B cell (primary cell): ENCODE data around the gene PARD3. TPM values are rescaled to one million over a fixed set of nuclear protein-coding genes. Genes with fewer than 3 reads are reported as not detected.

ENCODE experiments used
- ATAC-seq: fragments of 200-7000 bp; cut with Tn5 transposase; one replicate; pipeline ENCODE4 v1.10.0; 2021; ENCODE audit warnings: low read depth, mild to moderate bottlenecking, moderate number of reproducible peaks, moderate library complexity
- CTCF ChIA-PET: fragments of 350-600 bp; sonication (Branson Sonifier 250); formaldehyde crosslinking; loops from one replicate; lab custom pipeline; 2021; ENCODE audit warnings: antibody characterized with exemption, inconsistent platforms; lab: Charles Lee
- POLR2A ChIA-PET: fragments of 350-600 bp; sonication (Branson Sonifier 250); formaldehyde crosslinking; loops from one replicate; lab custom pipeline; 2021; ENCODE audit warnings: antibody characterized with exemption; lab: Charles Lee
- DNase-seq: peaks from one replicate; pipeline ENCODE4 v3.0.0; 2013
- H2AFZ ChIP-seq: 2 replicates; pipeline ENCODE4 v1.6.1; 2012; ENCODE audit warnings: mild to moderate bottlenecking, low read depth, low read length; ENCODE audit not compliant: insufficient read depth, poor library complexity, severe bottlenecking
- H3K27ac ChIP-seq, 2 donors: 1 replicate in 1 of 2; 2 replicates in 1 of 2; pipeline ENCODE4 v1.5.1; 2012 to 2013; ENCODE audit warnings: low read length in 2 of 2, mild to moderate bottlenecking in 2 of 2, moderate library complexity in 1 of 2
- H3K27me3 ChIP-seq, 4 experiments: fragments of 200-600 bp in 1 of 4; sonication (generic) in 1 of 4; replicated peaks in 1 of 4; 1 replicate in 2 of 4; 2 replicates in 2 of 4; pipeline versions ENCODE4 v1.6.1 to v1.7.0; 2013 to 2016; ENCODE audit warnings: low read length in 3 of 4, mild to moderate bottlenecking in 2 of 4, mixed read lengths in 1 of 4, moderate library complexity in 1 of 4; ENCODE audit not compliant: insufficient read depth in 4 of 4, control insufficient read depth in 3 of 4; ENCODE audit errors: control extremely low read depth in 1 of 4
- H3K36me3 ChIP-seq, 2 experiments: replicated peaks in 1 of 2; 1 replicate in 1 of 2; 2 replicates in 1 of 2; pipeline versions ENCODE4 v1.6.1 to v1.7.1; 2013; ENCODE audit warnings: low read length in 1 of 2; ENCODE audit not compliant: insufficient read depth in 2 of 2, control insufficient read depth in 1 of 2; ENCODE audit errors: control extremely low read depth in 1 of 2, extremely low read depth in 1 of 2
- H3K4me1 ChIP-seq, 2 donors: fragments of 200-600 bp in 1 of 2; sonication (generic) in 1 of 2; 1 replicate in 1 of 2; 2 replicates in 1 of 2; pipeline versions ENCODE4 v1.5.1 to v1.6.1; 2013 to 2017; ENCODE audit warnings: low read length in 2 of 2; ENCODE audit not compliant: control insufficient read depth in 2 of 2, insufficient read depth in 2 of 2
- H3K4me2 ChIP-seq: replicated peaks from 2 replicates; pipeline ENCODE3; 2012; ENCODE audit warnings: mild to moderate bottlenecking, low read depth, low read length; ENCODE audit not compliant: poor library complexity, severe bottlenecking
- H3K4me3 ChIP-seq, 5 experiments: fragments of 200-600 bp in 1 of 5; sonication (generic) in 1 of 5; 1 replicate in 3 of 5; 2 replicates in 2 of 5; pipeline versions ENCODE4 v1.5.1 to v1.7.0; 2011 to 2016; ENCODE audit warnings: low read length in 4 of 5, mild to moderate bottlenecking in 4 of 5, low read depth in 2 of 5, control low read depth in 1 of 5, moderate library complexity in 1 of 5; ENCODE audit not compliant: insufficient read depth in 1 of 5; ENCODE audit errors: control extremely low read depth in 1 of 5, extremely low read depth in 1 of 5
- H3K79me2 ChIP-seq: fragments of 200-600 bp; sonication (generic); one replicate; pipeline ENCODE4 v1.6.0; 2016; ENCODE audit warnings: low read length; ENCODE audit not compliant: control insufficient read depth, insufficient read depth
- H3K9ac ChIP-seq: fragments of 200-600 bp; sonication (generic); 2 replicates; pipeline ENCODE4 v1.6.1; 2017; ENCODE audit warnings: mild to moderate bottlenecking, low read length, moderate library complexity
- H3K9me3 ChIP-seq, 3 donors: one replicate each; pipeline versions ENCODE4 v1.6.1 to v1.7.1; 2013; ENCODE audit warnings: low read length in 2 of 3; ENCODE audit not compliant: control insufficient read depth in 2 of 3, insufficient read depth in 1 of 3; ENCODE audit errors: control extremely low read depth in 1 of 3
- H4K20me1 ChIP-seq: 2 replicates; pipeline ENCODE4 v1.6.0; 2012; ENCODE audit warnings: mild to moderate bottlenecking, low read length; ENCODE audit not compliant: insufficient read depth, control insufficient read depth, poor library complexity, severe bottlenecking
- H3K27ac Mint-ChIP-seq: one replicate; pipeline ENCODE4 v1.8.0; 2021; ENCODE audit warnings: mixed read lengths
- H3K27me3 Mint-ChIP-seq: one replicate; pipeline ENCODE4 v1.8.0; 2021; ENCODE audit warnings: mixed read lengths
- H3K4me1 Mint-ChIP-seq: one replicate; pipeline ENCODE4 v1.8.0; 2021; ENCODE audit warnings: mixed read lengths
- H3K4me3 Mint-ChIP-seq: one replicate; pipeline ENCODE4 v1.8.0; 2021; ENCODE audit warnings: mixed read lengths
- H3K9me3 Mint-ChIP-seq: one replicate; pipeline ENCODE4 v1.8.0; 2022; ENCODE audit warnings: mixed read lengths; ENCODE audit not compliant: insufficient read depth
- CTCF ChIP-seq: fragments of 200-600 bp; IDR thresholded peaks from one replicate; pipeline ENCODE4 v1.8.0; 2022; ENCODE audit warnings: antibody characterized with exemption, mild to moderate bottlenecking
- EZH2 ChIP-seq: IDR thresholded peaks from 2 replicates; pipeline ENCODE4 v1.6.1; 2012; ENCODE audit warnings: borderline replicate concordance, low read depth, mild to moderate bottlenecking, moderate library complexity, low read length; ENCODE audit not compliant: insufficient read depth, poor library complexity, severe bottlenecking
- WGBS: methylation state at CpG from one replicate; pipeline ENCODE4 v1.1.5; 2013; ENCODE audit warnings: missing lambda C conversion rate; ENCODE audit not compliant: insufficient coverage; 5-methylcytosine and 5-hydroxymethylcytosine counted together
- intact Hi-C: fragments of 100-400 bp; cut with micrococcal nuclease; formaldehyde crosslinking; loops from one replicate; pipeline ENCODE4 v1.10.0; 2022
- polyA plus RNA-seq: library from polyadenylated mRNA; depleted of rRNA; stranded (reverse); fragments of >200 nt; gene quantifications from 2 replicates; pipeline ENCODE4 v1.2.3, GENCODE V29; 2012
- total RNA-seq, 2 donors: library from RNA; stranded (reverse); fragments of 120-200 nt in 1 of 2; gene quantifications; 1 replicate in 1 of 2; 2 replicates in 1 of 2; pipeline versions ENCODE4 v1.2.3 to v1.2.4, GENCODE V29; 2013 to 2022

Gene PARD3
- total and polyA plus RNA-seq, 2 donors (not counting 1 experiment from before 2014, with no cell fraction given) = not detected

DNA sequence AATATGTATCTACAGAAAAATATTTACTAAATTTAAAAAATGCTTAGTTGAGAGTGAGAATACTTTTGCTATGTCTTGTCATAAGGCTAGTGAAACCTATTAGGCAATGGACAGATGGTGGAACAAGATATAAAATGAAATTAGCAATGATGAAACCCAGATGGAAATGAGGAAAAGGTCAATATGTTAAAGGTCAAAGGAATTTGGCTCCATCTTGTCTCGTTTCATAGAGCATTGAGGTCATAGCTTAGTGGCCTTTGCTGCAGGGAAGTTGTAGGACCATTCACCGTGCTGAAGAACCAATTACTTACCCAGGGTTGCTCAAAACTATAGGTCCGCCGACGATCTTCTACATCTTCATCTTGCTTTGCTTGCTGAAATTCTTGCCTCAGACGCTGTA is 683.9 kb downstream of the PARD3 start:
- Histone ChIP-seq H3K79me2 (no peaks in the 10 kb centered on the region), H3K4me3 (no peak overlapping the region), H3K27ac (no peak overlapping the region), H3K4me1 (no peaks in the 10 kb centered on the region), H3K27me3 (peaks cover 0 to 3% (median 0%) of the 10 kb centered on the region in 4 experiments), H4K20me1 (no peaks in the 10 kb centered on the region), H3K9me3 (peaks cover 0 to 7% (median 0%) of the 10 kb centered on the region in 3 donors), H2AFZ (no peak overlapping the region), H3K9ac (no peak overlapping the region), H3K4me2 (no peak overlapping the region), H3K36me3 (no peaks in the 10 kb centered on the region)
- TF ChIP-seq CTCF = no peak
- no peak for TF ChIP-seq EZH2
- DNase-seq = no peak
- intact Hi-C loops = no loop called here
- Mint-ChIP-seq H3K27me3 (no peaks in the 10 kb centered on the region), H3K9me3 (peaks cover 6% of the 10 kb centered on the region), H3K4me1 (no peaks in the 10 kb centered on the region), H3K27ac (no peak overlapping the region), H3K4me3 (no peak overlapping the region)
- WGBS = 87% methylated on average over 4 of the region's 6 CpGs
- CTCF ChIA-PET = no interaction called here
- POLR2A ChIA-PET = no interaction called here
- no peak for ATAC-seq

- no peak overlapping the region for H3K27ac ChIP-seq
- peaks cover 6% of the 10 kb centered on the region for H3K9me3 Mint-ChIP-seq
- no peak overlapping the region for H3K27ac Mint-ChIP-seq
- no peak overlapping the region for H3K4me3 ChIP-seq
- no peaks in the 10 kb centered on the region for H3K36me3 ChIP-seq
- TF ChIP-seq CTCF (no peak), EZH2 (no peak)
- ATAC-seq = no peak
- no peaks in the 10 kb centered on the region for H4K20me1 ChIP-seq
- H2AFZ ChIP-seq = no peak overlapping the region
- POLR2A ChIA-PET = no interaction called here
- no peak overlapping the region for H3K9ac ChIP-seq
- H3K27me3 Mint-ChIP-seq = no peaks in the 10 kb centered on the region
- CTCF ChIA-PET = no interaction called here
- no peak for DNase-seq
- H3K9me3 ChIP-seq = peaks cover 0 to under 1% (median 0%) of the 10 kb centered on the region in 3 donors
- no peaks in the 10 kb centered on the region for H3K4me1 Mint-ChIP-seq
- H3K79me2 ChIP-seq = no peaks in the 10 kb centered on the region
- no peak overlapping the region for H3K4me3 Mint-ChIP-seq
- H3K27me3 ChIP-seq = no peaks in the 10 kb centered on the region
- intact Hi-C loops = no loop called here
- H3K4me1 ChIP-seq = no peaks in the 10 kb centered on the region
- H3K4me2 ChIP-seq = no peak overlapping the region
- no CpG with 5 or more reads among the region's 1 CpG for WGBS
These were observed 687.4 kb downstream of the PARD3 start for GRCh38 chr10:34127676-34128075.
